H9 (cell line): ENCODE measurements around the gene EML3. TPM values are rescaled to one million over a fixed set of nuclear protein-coding genes. Genes with fewer than 3 reads are reported as not detected.

Experiments used
- DNase-seq: peaks from one replicate; pipeline ENCODE4 v3.0.0-alpha.2; 2017
- H2AFZ ChIP-seq: one replicate; pipeline ENCODE4 v1.6.1; 2013; ENCODE audit warnings: mild to moderate bottlenecking, low read length, control low read depth, moderate library complexity
- H2AK5ac ChIP-seq: 2 replicates; pipeline ENCODE4 v1.6.1; 2013; ENCODE audit warnings: low read length, control low read depth, mixed read lengths; ENCODE audit not compliant: insufficient read length
- H2BK120ac ChIP-seq: one replicate; pipeline ENCODE4 v1.6.1; 2013; ENCODE audit warnings: low read depth, mild to moderate bottlenecking, low read length, control low read depth, inconsistent platforms; ENCODE audit not compliant: poor library complexity, severe bottlenecking
- H2BK12ac ChIP-seq: 2 replicates; pipeline ENCODE4 v1.6.1; 2013; ENCODE audit warnings: low read length, control low read depth, mixed read lengths, low read depth; ENCODE audit not compliant: insufficient read length
- H2BK15ac ChIP-seq: 2 replicates; pipeline ENCODE4 v1.6.1; 2013; ENCODE audit warnings: low read depth, low read length, control low read depth
- H2BK20ac ChIP-seq: one replicate; pipeline ENCODE4 v1.6.1; 2013; ENCODE audit warnings: low read depth, mild to moderate bottlenecking, low read length, control low read depth, inconsistent platforms; ENCODE audit not compliant: poor library complexity, severe bottlenecking
- H2BK5ac ChIP-seq: 2 replicates; pipeline ENCODE4 v1.6.1; 2013; ENCODE audit warnings: low read length, control low read depth, mixed read lengths; ENCODE audit not compliant: insufficient read length
- H3K14ac ChIP-seq: 2 replicates; pipeline ENCODE4 v1.6.1; 2013; ENCODE audit warnings: low read length, control low read depth; ENCODE audit not compliant: insufficient read depth
- H3K18ac ChIP-seq: 2 replicates; pipeline ENCODE4 v1.6.1; 2013; ENCODE audit warnings: low read depth, mild to moderate bottlenecking, mixed read lengths, low read length, control low read depth; ENCODE audit not compliant: insufficient read length
- H3K23ac ChIP-seq: 2 replicates; pipeline ENCODE4 v1.6.1; 2013; ENCODE audit warnings: low read length, control low read depth, mixed read lengths, low read depth; ENCODE audit not compliant: insufficient read length
- H3K23me2 ChIP-seq: 2 replicates; pipeline ENCODE4 v1.6.1; 2013; ENCODE audit warnings: low read depth, mild to moderate bottlenecking, mixed read lengths, low read length, control low read depth; ENCODE audit not compliant: insufficient read length, poor library complexity, severe bottlenecking
- H3K27ac ChIP-seq: 2 replicates; pipeline ENCODE4 v1.5.1; 2013; ENCODE audit warnings: low read length, control low read depth, mixed read lengths, low read depth; ENCODE audit not compliant: insufficient read length
- H3K27me3 ChIP-seq: 2 replicates; pipeline ENCODE4 v1.6.1; 2013; ENCODE audit warnings: low read length, control low read depth, inconsistent platforms; ENCODE audit not compliant: insufficient read depth
- H3K4ac ChIP-seq: 2 replicates; pipeline ENCODE4 v1.6.1; 2013; ENCODE audit warnings: low read depth, mild to moderate bottlenecking, control low read depth, inconsistent platforms, low read length, moderate library complexity
- H3K4me1 ChIP-seq: 2 replicates; pipeline ENCODE4 v1.6.1; 2013; ENCODE audit warnings: low read length, control low read depth, inconsistent platforms; ENCODE audit not compliant: insufficient read depth
- H3K4me2 ChIP-seq: 2 replicates; pipeline ENCODE4 v1.6.1; 2013; ENCODE audit warnings: low read length, control low read depth, mixed read lengths; ENCODE audit not compliant: insufficient read length, insufficient read depth
- H3K56ac ChIP-seq: 2 replicates; pipeline ENCODE4 v1.6.1; 2013; ENCODE audit warnings: low read depth, mild to moderate bottlenecking, mixed read lengths, low read length, control low read depth; ENCODE audit not compliant: insufficient read length
- H3K79me1 ChIP-seq: 2 replicates; pipeline ENCODE4 v1.6.1; 2013; ENCODE audit warnings: low read depth, mild to moderate bottlenecking, moderate library complexity, low read length, control low read depth, inconsistent platforms; ENCODE audit not compliant: insufficient read depth, poor library complexity, severe bottlenecking
- H3K79me2 ChIP-seq: 2 replicates; pipeline ENCODE4 v1.6.1; 2013; ENCODE audit warnings: low read length, control low read depth, inconsistent platforms; ENCODE audit not compliant: insufficient read depth
- H3K9ac ChIP-seq: 2 replicates; pipeline ENCODE4 v1.6.1; 2013; ENCODE audit warnings: low read length, control low read depth, mixed read lengths; ENCODE audit not compliant: insufficient read length; ENCODE audit errors: extremely low read depth
- H3K9me3 ChIP-seq: one replicate; pipeline ENCODE4 v1.6.1; 2013; ENCODE audit warnings: low read depth, low read length, inconsistent platforms; ENCODE audit not compliant: control insufficient read depth
- H3T11ph ChIP-seq: one replicate; pipeline ENCODE4 v1.6.1; 2013; ENCODE audit warnings: mild to moderate bottlenecking, low read length, control low read depth, inconsistent platforms
- H4K20me1 ChIP-seq: one replicate; pipeline ENCODE4 v1.6.1; 2013; ENCODE audit not compliant: control insufficient read depth, insufficient read length, insufficient read depth
- H4K5ac ChIP-seq: 2 replicates; pipeline ENCODE4 v1.6.1; 2013; ENCODE audit warnings: low read depth, mild to moderate bottlenecking, mixed read lengths, low read length, control low read depth; ENCODE audit not compliant: insufficient read length
- H4K8ac ChIP-seq: replicated peaks from 2 replicates; pipeline ENCODE4 v1.6.1; 2013; ENCODE audit warnings: low read length, control low read depth, mixed read lengths, low read depth; ENCODE audit not compliant: insufficient read length
- H4K91ac ChIP-seq: 2 replicates; pipeline ENCODE4 v1.6.1; 2013; ENCODE audit warnings: low read depth, mild to moderate bottlenecking, moderate library complexity, mixed read lengths, low read length, control low read depth; ENCODE audit not compliant: insufficient read length
- H3K27ac Mint-ChIP-seq, 3 experiments: 2 replicates in 2 of 3; 3 replicates in 1 of 3; pipeline ENCODE4 v1.8.0; 2020 to 2021; ENCODE audit warnings: mixed read lengths in 3 of 3, mild to moderate bottlenecking in 1 of 3, moderate library complexity in 1 of 3
- H3K27me3 Mint-ChIP-seq: 2 replicates; pipeline ENCODE4 v1.8.0; 2021; ENCODE audit warnings: low read depth, mild to moderate bottlenecking, moderate library complexity, mixed read lengths
- H3K36me3 Mint-ChIP-seq, 3 experiments: 2 replicates in 2 of 3; 3 replicates in 1 of 3; pipeline ENCODE4 v1.8.0; 2020 to 2021; ENCODE audit warnings: low read depth in 3 of 3, mixed read lengths in 3 of 3; ENCODE audit not compliant: insufficient read depth in 1 of 3
- H3K4me1 Mint-ChIP-seq, 2 experiments: 2 replicates each; pipeline ENCODE4 v1.8.0; 2020; ENCODE audit warnings: mixed read lengths in 2 of 2
- H3K4me3 Mint-ChIP-seq, 2 experiments: 2 replicates in 1 of 2; 3 replicates in 1 of 2; pipeline ENCODE4 v1.8.0; 2020 to 2021; ENCODE audit warnings: mild to moderate bottlenecking in 2 of 2, mixed read lengths in 2 of 2, moderate library complexity in 1 of 2
- H3K9me3 Mint-ChIP-seq, 2 experiments: 2 replicates in 1 of 2; 3 replicates in 1 of 2; pipeline ENCODE4 v1.8.0; 2020; ENCODE audit warnings: mild to moderate bottlenecking in 2 of 2, mixed read lengths in 2 of 2, moderate library complexity in 1 of 2
- WGBS: extraction: QIAGEN DNeasy Blood & Tissue Kit; methylation state at CpG from one replicate; pipeline ENCODE4 v1.1.7; 2013; ENCODE audit warnings: missing lambda C conversion rate, low lambda C conversion rate, mixed read lengths; ENCODE audit not compliant: insufficient read length; ENCODE audit errors: extremely low coverage; 5-methylcytosine and 5-hydroxymethylcytosine counted together
- total RNA-seq: library from RNA; stranded (reverse); gene quantifications from 2 replicates; pipeline ENCODE4 v1.2.1, GENCODE V29; 2021
- TF ChIP-seq, protein P1 (sequence below): fragments of 200-600 bp; sonication (generic); conservative IDR thresholded peaks from 3 replicates; pipeline ENCODE4 v1.8.0; 2021; ENCODE audit warnings: antibody characterized with exemption, mild to moderate bottlenecking

The EML3 gene
- total RNA-seq, 1 experiment from 2014 or later, result 35.3 TPM

DNA sequence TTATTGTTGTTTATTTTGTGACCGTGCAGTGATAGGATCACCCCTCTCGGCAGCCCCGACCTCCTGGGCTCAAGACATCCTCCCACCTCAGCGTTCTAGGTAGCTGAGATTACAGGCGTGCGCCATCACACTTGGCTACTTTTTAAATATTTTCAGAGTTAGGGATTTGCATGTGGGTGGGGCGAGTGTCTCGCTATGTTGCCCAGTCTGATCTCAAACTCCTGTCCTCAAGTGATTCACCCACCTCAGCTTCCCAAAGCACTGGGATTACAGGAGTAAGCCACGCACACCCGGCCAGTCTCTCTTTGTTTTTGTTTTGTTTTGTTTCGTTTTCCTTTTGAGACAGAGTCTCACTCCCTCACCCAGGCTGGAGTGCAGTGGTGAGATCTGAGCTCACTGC lies 41.7 kb upstream of the EML3 start:
- Mint-ChIP-seq H3K27ac (no peak overlapping the region; a peak in 1 of 7 replicates), H3K36me3 (peaks cover 5 to 14% (median 7%) of the 10 kb centered on the region in 3 experiments; a peak in 6 of 7 replicates), H3K27me3 (no peaks in the 10 kb centered on the region), H3K4me3 (peak overlapping the region in 1 of 2 experiments; percentile 60; a peak in 1 of 5 replicates), H3K4me1 (peaks cover 4 to 9% of the 10 kb centered on the region in 2 experiments), H3K9me3 (no peaks in the 10 kb centered on the region)
- H3K27ac ChIP-seq, result no peak overlapping the region
- H3K9ac ChIP-seq, result no peak overlapping the region
- no peak overlapping the region for H3K56ac ChIP-seq
- H2BK12ac ChIP-seq, result no peak overlapping the region
- H4K91ac ChIP-seq, result no peak overlapping the region
- no peak overlapping the region for H3K14ac ChIP-seq
- no peak overlapping the region for H3K18ac ChIP-seq
- no peaks in the 10 kb centered on the region for H3K9me3 ChIP-seq
- H2AFZ ChIP-seq, result no peak overlapping the region
- no peak overlapping the region for H3T11ph ChIP-seq
- no peak overlapping the region for H2BK120ac ChIP-seq
- no peak overlapping the region for H2AK5ac ChIP-seq
- TF ChIP-seq, protein P1, sequence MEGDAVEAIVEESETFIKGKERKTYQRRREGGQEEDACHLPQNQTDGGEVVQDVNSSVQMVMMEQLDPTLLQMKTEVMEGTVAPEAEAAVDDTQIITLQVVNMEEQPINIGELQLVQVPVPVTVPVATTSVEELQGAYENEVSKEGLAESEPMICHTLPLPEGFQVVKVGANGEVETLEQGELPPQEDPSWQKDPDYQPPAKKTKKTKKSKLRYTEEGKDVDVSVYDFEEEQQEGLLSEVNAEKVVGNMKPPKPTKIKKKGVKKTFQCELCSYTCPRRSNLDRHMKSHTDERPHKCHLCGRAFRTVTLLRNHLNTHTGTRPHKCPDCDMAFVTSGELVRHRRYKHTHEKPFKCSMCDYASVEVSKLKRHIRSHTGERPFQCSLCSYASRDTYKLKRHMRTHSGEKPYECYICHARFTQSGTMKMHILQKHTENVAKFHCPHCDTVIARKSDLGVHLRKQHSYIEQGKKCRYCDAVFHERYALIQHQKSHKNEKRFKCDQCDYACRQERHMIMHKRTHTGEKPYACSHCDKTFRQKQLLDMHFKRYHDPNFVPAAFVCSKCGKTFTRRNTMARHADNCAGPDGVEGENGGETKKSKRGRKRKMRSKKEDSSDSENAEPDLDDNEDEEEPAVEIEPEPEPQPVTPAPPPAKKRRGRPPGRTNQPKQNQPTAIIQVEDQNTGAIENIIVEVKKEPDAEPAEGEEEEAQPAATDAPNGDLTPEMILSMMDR, result no peak
- H3K27me3 ChIP-seq, result no peaks in the 10 kb centered on the region
- H3K4me1 ChIP-seq, result no peaks in the 10 kb centered on the region
- H2BK5ac ChIP-seq, result no peak overlapping the region
- no peaks in the 10 kb centered on the region for H4K20me1 ChIP-seq
- H3K4ac ChIP-seq, result no peak overlapping the region
- no peak overlapping the region for H3K23ac ChIP-seq
- peaks cover 4% of the 10 kb centered on the region for H3K23me2 ChIP-seq
- H4K5ac ChIP-seq, result no peak overlapping the region
- no peaks in the 10 kb centered on the region for H3K79me1 ChIP-seq
- no peak overlapping the region for H2BK15ac ChIP-seq
- H3K4me2 ChIP-seq, result no peak overlapping the region
- peaks cover 4% of the 10 kb centered on the region; the same call in 1 of the 2 replicates for H3K79me2 ChIP-seq
- no peak for DNase-seq
- H4K8ac ChIP-seq, result no peak overlapping the region
- no peak overlapping the region for H2BK20ac ChIP-seq
- WGBS, result no CpG with 5 or more reads among the region's 11 CpGs
